HG03097 (cell line): Measurements from ENCODE around the gene CFAP157.
A peak's percentile ranks its signal among the peaks of the same experiment; 100 is the strongest.

ENCODE experiments used
- ATAC-seq: cut with Tn5 transposase; IDR thresholded peaks from one replicate; pipeline ENCODE4 v1.9.1; 2021; ENCODE audit not compliant: unreplicated experiment, low FRiP score

The CFAP157 gene

DNA sequence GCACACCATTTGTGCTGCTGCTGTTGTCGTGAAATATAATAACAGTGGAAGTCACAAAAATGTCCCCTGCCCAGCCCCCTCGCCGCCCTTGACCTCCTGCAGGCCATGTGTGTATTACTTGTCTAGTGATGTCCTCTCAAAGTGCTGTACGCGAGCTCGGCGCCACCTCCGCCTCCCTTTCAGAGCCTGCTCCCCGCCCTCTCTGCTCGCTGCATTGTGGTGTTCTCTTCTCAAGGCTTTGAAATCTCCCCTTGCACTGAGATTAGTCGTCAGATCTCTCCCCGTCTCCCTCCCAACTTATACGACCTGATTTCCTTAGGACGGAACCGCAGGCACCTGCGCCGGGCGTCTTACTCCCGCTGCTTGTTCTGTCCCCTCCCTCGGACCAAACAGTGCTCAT lies 14.7 kb upstream of the CFAP157 start:
- ATAC-seq: no peak

DNA sequence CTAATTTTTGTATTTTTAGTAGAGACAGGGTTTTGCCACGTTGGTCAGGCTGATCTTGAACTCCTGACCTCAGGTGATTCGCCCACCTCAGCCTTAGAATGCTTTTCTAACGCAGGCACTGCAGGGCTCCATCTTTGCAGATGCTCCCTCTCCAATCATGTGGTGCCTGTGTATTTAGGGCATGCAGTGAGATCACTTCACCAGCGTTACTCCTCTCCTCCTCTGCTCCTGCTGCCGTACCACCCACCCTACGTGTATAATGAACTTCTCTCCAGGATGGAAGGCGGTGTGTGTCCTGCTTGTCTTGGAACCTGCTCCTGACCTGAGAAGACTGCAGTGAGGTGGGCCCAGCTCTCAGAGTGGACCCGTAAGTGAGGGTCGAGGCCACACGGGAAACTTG lies 13.6 kb upstream of the CFAP157 start:
- no peak for ATAC-seq

DNA sequence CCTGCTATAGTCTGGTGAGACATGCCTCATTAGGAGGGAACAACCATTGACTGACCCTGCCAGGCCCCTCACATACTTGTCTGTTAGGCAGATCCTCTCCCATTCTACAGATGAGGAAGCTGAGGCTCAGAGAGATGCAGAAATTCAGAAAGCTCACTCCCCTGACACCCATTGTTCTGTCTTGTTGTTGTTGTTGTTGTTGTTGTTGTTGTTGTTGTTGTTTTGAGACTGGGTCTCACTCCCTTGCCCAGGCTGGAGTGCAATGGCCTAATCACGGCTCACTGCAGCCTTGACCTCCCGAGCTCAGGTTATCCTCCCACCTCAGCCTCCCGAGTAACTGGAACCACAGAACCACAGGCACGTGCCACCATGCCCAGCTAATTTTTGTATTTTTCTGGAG lies 13.1 kb upstream of the CFAP157 start:
- ATAC-seq: no peak

DNA sequence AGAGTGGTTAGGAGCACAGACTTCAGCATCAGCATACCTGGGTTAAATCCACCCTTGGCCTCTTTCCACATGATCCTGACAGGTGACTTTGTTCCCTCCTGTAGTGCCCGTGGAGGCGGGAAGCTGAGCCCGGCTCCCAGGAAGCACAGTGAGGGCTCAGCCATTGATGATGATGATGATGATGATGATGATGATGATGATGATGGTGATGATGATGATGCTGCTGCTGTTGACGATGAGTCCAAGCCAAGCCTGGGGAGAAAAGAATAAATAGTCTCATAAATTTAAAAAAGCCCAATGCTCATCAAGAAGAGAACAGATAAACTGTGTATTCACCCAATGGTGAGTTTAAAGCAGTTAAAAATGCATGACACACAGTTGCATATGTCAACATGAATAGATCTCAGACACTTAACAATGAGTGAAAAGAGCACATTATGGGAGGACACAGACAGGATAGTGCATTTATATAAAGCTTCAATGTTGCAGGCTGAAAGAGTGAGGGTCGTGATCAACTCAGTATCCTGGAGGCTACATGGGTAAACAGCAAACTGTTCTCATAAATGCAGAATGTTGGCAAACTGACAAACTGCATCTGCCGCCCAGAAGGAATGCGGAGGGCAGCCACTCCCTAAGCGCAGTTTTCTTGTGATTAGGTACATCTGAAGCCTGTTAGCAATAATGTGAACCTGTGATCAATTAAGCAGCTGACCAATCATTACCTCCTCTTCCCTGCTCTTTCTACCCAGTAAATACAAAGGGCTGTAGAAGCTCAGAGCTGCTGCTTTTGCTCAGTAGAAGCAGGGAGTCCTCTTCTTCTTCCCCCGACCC lies 11.7 kb upstream of the CFAP157 start:
- no peak for ATAC-seq

DNA sequence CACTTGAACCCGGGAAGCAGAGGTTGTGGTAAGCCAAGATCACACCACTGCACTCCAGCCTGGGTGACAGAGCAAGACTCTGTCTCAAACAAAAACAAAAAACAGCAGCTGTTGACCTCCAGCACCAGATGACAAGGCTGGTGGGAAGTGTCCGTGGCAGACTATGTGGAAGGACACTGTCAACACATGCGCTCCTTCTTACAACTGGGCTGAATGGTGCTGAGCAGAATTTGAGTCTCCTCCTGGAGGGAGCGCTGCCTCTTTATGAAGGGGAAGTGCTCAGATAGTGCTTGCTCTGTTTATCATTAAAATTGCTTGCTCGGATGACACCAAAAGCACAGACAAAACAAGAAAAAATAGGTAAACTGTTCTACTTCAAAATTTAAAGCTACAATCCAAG lies 9.2 kb upstream of the CFAP157 start:
- no peak for ATAC-seq

DNA sequence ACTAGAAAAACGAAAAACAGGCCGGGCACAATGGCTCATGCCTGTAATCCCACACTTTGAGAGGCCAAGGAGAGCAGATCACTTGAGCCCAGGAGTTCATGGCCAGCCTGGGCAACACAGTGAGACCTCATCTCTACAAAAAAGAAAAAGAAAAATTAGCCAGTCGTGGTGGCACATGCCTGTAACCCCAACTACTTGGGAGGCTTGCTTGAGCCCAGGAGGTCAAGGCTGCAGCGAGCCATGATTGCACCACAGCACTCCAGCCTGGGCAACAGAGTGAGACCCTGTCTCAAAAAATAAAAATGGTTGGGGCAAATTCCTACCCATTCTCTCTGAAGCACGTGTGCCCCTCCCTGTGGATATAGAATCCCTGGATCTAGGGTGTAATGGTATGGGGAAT lies 8.4 kb upstream of the CFAP157 start:
- no peak for ATAC-seq

DNA sequence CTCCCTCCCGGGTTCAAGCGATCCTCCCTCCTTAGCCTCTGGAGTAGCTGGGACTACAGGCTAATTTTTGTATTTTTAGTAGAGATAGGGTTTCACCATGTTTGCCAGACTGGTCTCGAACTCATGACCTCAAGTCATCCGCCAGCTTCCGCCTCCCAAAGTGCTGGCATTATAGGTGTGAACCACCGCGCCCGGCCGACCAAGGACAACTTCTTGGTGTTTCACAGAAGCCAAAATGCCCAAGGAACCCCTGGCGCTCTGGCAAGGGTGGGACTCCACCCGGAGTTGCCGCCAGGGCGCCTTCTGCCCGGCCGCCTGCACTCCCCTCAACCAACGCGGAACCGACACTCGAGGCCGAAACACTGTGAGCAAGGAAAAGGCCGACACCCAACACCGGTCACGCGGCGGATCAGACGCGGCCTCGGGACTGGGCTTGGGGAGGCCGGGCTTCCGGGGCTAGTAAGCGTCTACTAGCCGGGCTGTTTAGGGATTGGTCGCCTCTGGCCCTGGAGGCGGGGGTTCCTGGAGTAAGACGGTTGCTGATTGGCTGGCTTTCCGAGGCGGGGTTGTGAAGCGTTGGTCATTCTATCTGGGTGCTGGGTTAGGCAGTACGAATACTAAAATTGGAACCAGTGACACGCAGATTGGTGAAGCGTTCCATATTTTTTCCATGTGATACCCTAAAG lies 7.7 kb upstream of the CFAP157 start:
- peak; percentile 88 for ATAC-seq

DNA sequence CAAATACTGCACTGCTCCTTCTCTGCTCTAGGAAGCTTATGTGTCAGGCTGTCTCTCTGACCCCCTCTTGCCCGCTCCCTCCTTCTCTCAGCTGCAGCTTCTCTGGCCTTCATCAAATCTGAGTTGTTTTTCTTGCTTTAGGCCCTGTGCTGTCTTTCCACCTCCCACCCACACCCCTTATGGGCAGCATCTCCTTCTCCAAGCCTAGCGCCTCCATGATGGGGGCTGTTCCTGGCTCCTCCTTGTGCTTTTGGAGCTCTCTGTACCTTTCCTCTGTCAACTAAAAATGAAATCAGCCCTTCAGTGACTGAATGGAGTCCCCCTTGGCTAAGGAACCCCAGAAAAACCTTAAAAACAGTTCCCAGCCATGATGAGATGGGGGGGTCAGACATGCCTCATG lies 6.6 kb upstream of the CFAP157 start:
- no peak for ATAC-seq

DNA sequence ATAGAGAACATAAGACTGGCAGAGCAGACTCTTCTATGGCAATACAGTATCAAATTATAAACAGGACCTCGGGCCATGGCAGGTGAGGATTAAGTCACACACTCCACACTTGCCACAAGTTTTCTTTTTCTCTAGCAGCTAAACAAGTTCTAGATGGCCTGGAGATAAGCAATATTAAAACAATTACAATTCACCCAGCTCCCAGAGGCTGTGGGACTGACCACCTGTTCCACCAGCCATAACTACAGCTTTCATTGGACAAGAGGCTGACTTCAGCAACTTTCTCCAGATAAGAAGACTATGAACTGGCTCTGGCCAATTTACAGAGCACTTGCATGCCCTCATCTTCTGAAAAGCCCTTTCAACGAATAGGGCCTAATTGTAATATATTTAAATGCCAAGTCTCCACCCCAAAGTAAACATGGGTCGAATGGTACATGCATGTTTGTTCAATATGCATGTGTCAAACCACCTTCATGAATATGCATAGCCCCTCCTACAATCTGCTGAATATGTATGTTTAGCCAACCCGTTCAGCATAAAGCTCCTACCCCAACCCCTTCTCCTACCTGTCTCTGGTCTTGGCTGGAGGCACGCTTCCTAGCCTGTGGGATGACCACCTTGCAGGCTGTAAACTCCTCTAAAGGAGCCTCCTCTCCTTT lies 6.1 kb upstream of the CFAP157 start:
- no peak for ATAC-seq

DNA sequence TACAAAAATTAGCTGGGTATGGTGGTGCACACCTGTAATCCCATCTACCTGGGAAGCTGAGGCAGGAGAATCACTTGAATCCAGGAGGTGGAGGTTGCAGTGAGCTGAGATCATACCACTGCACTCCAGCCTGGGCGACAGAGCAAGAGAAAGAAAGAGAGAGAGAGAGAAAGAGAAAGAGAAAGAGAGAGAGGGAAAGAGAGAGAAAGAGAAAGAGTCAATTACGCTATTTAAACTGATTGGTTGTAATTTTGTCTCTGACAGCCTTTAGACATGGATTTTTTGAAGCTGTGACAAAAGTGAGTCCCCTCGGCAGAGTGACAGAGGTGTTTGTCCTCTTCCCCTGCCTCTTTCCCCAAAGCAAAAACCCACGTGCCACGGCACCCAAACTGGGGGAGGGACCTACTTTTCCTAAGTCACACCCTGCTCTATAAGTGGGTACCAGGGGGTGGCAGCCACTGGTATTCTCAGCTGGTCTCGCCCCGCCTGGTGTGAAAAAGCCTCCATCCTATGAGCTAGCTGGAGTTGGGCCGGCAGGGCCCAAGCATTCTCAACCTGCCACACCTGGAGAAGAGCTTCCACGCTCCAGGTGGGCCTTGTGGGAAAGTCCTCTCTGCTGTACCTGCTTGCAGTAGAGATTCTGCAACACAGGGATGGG lies 3.4 kb upstream of the CFAP157 start:
- ATAC-seq: no peak

DNA sequence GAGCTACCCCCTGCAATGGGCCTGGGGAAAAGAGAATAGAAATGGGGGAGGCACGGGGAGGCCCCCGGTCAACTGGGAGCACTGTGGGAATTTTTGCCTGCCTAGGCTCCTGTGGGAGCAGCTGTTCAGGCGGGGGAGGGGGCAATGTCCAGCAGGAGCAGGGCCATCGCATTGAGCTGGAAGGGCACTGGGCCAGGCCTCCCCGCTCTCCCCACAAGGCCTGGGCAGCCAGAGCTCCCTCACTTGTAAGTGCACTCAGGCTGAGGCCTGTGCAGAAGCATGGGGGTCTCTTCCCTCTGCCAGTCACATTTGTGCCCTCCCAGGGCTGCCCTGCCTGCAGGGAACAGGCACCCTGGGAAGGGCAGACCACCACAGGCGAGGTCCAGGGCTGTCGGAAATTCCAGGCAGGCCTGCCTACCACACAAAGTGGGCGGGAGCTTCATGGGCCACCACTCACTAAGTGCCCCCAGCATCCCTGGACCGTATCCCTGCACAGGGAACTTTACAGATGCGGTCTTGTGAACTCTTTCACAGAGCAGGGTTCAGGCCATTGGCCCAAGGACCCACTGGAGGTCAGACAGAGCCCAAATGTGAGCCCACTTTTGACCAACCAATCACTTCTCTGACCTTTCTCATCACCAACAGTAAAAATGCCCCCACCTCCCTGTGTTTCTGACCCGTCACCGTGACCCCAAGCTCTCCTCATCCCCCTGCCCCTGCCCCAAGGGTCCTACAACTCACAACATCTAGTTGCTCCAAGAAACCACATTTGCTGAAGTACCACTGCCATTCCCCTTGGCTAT lies 1.0 kb upstream of the CFAP157 start:
- no peak for ATAC-seq

DNA sequence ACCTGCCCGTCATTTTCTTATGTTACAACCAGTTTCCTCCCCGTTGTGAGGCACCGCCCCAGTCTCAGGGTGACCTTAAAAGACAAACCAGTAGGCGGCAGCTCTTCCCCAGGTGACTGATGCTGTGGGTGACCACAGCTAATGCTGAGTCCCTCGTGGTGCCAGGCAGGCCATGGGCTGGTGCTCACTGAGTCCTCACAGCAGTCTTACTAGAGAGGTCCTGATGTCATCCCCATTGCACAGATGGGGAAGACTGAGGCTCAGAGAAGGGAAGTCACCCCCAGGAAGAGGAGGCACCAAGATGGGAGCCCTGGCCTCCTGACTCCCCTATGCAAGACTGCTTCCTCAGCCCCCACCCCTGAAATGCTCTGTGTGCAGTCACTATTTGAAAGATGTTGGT lies 978 bp downstream of the CFAP157 start:
- no peak for ATAC-seq

DNA sequence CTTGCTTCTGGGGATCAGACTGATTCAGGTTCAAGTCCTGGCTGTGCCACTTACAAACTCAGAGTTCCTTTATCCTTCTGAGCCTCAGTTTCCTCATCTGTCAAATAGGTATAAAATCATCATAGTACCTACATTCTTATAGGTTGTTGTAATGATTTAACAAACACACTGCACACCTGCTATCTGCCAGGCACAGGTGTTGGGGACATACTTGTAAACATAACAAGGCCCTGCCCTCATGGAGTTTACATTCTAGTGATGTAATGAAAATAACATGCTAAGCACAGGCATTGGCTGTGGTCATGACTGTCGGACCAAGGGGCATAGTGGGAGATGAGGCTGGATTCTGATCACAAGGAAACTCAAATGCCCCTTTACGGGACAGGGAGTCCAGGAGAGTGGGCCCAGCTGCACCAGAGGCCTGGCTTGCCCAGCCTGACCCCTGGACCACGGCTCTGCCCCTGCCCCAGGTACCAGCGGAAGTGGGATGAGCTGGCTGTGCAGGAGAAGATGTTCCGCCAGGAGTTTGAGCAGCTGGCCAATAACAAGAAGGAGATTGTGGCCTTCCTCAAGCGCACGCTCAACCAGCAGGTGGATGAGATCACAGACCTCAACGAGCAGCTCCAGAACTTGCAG lies 2.3 kb downstream of the CFAP157 start:
- no peak for ATAC-seq

DNA sequence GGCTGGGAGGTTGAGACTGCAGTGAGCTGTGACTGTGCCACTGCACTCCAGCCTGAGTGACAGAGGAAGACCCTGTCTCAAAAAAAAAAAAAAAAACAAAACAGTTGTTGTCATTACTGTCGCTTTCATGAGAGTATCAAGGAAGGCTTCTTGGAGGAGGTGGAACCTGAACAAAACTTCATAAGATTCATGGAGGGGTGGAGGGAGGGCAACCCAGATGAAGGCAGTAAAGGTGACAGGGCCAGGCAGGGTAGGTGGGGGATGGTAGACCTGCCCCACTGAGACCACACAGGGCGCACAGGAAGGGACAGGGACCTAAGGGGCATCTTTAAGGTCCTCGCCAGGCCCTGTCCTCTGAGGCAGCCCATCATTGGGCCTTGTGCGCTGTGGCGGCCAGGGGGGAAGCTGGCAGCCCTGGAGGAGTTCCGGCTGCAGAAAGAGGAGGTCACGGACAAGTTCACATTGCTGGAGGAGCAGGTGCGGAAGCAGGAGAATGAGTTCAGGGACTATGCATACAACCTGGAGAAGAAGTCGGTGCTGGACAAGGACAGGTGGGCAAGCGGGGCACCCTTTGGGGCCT lies 3.5 kb downstream of the CFAP157 start:
- ATAC-seq: no peak

DNA sequence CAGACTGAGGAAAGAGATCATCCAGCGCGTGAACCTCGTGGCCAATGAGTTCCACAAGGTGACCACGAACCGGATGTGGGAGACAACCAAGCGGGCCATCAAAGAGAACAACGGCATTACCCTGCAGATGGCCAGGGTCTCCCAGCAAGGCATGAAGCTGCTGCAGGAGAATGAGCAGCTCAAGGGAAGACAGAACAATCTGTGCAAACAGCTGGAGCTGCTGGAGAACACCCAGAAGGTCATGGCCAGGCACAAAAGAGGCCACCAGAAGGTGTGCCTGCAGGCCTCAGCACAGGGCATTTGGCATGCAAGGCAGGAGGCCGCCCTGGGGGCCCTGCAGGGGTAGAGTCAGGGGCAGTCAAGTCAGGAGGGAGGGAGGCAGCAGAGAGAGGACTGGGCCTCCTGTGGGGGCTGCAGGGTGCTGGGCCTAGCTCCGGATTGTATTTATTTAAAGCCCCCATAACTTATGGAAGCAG lies 4.5 kb downstream of the CFAP157 start:
- ATAC-seq: no peak

DNA sequence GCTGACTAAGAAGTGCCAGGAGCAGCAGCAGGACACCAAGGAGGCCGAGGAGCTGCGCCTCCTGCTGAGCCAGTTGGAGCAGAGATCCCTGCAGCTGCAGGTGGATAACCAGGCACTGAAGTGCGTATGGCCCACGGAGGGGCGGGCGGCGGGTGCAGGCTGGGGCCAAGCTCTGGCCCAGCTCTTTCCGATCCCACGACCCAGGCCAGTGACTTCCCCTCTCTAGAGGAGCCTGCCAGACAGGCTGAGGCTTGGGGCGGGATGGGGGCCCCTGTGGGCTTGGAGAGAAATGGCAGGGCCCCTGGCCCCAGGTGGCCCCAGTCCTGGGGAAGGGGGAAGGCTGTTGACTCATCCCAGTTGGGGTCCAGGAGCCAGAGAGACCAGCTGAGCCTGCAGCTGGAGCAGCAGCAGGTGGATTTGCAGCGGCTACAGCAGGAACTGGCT lies 5.1 kb downstream of the CFAP157 start:
- no peak for ATAC-seq

DNA sequence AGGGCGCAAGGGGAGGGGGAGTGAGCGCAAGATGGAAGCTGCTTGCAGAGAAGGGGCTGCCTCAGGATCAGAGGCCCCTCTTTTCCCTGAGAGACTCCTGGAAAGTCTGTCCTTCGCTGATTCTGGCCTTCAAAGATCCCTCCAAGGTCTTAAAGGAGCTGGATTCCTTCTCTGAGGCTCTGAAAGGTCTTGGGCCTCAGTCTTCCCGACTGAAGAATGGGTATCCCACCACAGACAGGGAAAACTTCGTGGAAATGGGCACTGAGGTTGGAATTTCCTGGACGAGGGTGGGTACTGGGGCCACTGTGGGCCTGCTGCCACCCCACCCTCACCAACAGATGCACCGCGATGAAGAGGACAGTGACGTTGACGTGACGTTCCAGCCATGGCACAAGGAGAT lies 5.6 kb downstream of the CFAP157 start:
- ATAC-seq: no peak

DNA sequence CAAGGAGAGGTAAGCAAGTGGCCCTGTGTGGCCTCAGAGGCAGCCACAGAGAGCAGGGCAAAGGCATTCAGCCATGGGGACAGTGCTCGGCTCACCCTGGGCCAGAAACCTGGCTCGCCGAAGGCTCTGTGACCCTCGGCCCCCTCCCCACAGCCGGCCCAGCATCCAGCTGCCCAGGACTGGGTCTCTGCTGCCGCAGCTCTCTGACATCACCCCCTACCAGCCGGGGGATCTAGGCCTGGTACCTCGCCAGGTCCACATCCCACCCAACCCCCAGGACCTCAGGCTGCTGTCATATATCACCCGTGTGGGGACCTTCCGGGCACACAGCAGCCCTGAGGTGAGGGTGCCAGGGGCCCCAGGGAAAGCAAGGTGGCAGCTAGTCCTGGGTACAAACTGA lies 6.1 kb downstream of the CFAP157 start:
- ATAC-seq: no peak

DNA sequence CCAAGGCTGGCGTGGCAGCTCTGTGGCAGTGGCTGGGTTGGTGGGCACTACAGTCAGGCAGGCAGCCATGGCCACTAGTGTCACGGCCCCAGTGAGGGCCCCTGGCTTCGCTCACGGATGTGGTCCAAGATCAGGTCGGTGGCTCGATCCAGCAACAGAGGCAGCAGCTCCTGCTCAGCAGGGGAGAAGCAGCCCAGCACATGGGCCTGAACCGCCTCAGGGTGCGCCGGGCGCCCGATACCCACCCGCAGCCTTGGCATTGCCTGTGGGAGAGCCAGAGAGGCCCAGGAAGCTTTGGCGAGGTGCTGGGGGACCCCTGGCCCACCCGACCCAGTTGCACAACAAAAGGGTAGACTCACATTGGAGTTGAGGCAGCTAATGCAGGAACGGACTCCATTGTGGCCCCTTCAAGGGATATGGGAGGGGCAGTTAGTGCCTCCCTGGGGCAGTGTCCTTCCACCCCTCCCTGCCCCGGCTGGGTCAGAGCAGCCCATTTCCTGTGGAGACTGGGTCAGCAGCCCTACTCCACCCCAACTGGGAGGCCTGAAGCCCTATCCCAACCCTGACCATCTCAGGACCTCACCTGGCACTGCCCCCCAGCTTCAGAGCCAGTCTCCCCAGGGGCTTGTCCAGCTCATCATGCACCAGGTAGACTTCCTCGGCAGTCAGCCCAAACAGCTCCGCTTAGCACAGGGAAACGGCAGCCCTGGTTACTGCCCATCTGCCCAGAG lies 7.4 kb downstream of the CFAP157 start:
- no peak for ATAC-seq
